ENCODE measurements around the gene ATP11B. TPM values are rescaled to one million over a fixed set of nuclear protein-coding genes. Genes with fewer than 3 reads are reported as not detected.

Gene ATP11B
- total RNA-seq, 2 donors from 2014 or later = 100 to 129 TPM

GRCh38 chr3:182925944-182926337, 132.6 kb downstream of the ATP11B start:
- Histone ChIP-seq H3K27me3 (no peaks in the 10 kb centered on the region), H3K9me3 (no peaks in the 10 kb centered on the region), H3K36me3 (no peaks in the 10 kb centered on the region), H3K4me1 (no peaks in the 10 kb centered on the region), H3K9ac (ENCODE audit: low read depth in 2 of 2, low read length in 2 of 2) (no peak overlapping the region), H3K27ac (no peak overlapping the region), H3K4me3 (no peak overlapping the region)
- no peak for DNase-seq
- intact Hi-C loops (cut with DNase I) = no loop called here
- TF ChIP-seq CTCF (IDR thresholded peaks at IDR 0.05) = no peak

DNA sequence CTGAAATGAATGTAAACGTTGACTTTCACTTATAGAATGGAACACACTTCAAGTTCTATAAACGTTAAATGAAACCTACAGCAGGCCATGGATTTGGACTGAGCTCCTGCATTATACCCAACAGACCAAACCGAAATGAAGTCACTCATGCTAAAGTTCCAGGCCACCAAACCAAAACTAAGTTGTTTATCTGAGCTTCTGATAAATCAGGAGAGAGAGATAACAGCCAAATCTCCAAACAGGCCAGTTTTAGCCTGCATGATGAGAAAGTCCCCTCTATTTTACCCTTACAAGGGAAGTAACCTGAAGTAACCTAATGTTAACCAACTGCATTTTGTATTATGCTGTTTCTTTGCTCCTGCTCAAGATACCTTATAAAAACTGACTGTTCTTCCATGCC, 142.5 kb downstream of the ATP11B start:
- no peak for DNase-seq
- H3K27ac ChIP-seq = no peak overlapping the region
- H3K36me3 ChIP-seq = no peaks in the 10 kb centered on the region
- no peak for TF ChIP-seq CTCF (IDR thresholded peaks at IDR 0.05)
- intact Hi-C loops (cut with DNase I) = no loop called here
- no peaks in the 10 kb centered on the region for H3K4me1 ChIP-seq
- H3K4me3 ChIP-seq = no peak overlapping the region
- no peaks in the 10 kb centered on the region for H3K9me3 ChIP-seq
- no peaks in the 10 kb centered on the region for H3K27me3 ChIP-seq
- H3K9ac ChIP-seq (ENCODE audit: low read depth in 2 of 2, low read length in 2 of 2) = no peak overlapping the region

- Histone ChIP-seq H3K27me3 (no peaks in the 10 kb centered on the region), H3K4me3 (no peak overlapping the region), H3K9me3 (no peaks in the 10 kb centered on the region), H3K27ac (no peak overlapping the region), H3K36me3 (no peaks in the 10 kb centered on the region), H3K4me1 (no peaks in the 10 kb centered on the region), H3K9ac (ENCODE audit: low read depth in 2 of 2, low read length in 2 of 2) (no peak overlapping the region)
- DNase-seq = no peak
- no peak for TF ChIP-seq CTCF (IDR thresholded peaks at IDR 0.05)
- intact Hi-C loops (cut with DNase I) = no loop called here
These were observed 143.1 kb downstream of the ATP11B start for GRCh38 chr3:182936239-182936917.

GRCh38 chr3:182936918-182937285, 143.6 kb downstream of the ATP11B start:
- intact Hi-C loops (cut with DNase I) = no loop called here
- Histone ChIP-seq H3K27ac (no peak overlapping the region), H3K9ac (ENCODE audit: low read depth in 2 of 2, low read length in 2 of 2) (no peak overlapping the region), H3K9me3 (no peaks in the 10 kb centered on the region), H3K27me3 (no peaks in the 10 kb centered on the region), H3K36me3 (no peaks in the 10 kb centered on the region), H3K4me1 (no peaks in the 10 kb centered on the region), H3K4me3 (no peak overlapping the region)
- no peak for DNase-seq
- TF ChIP-seq CTCF (IDR thresholded peaks at IDR 0.05) = no peak

GRCh38 chr3:182937293-182938051, 144.2 kb downstream of the ATP11B start:
- H3K4me3 ChIP-seq = no peak overlapping the region
- no peak overlapping the region for H3K27ac ChIP-seq
- intact Hi-C loops (cut with DNase I) = no loop called here
- no peaks in the 10 kb centered on the region for H3K9me3 ChIP-seq
- no peaks in the 10 kb centered on the region for H3K27me3 ChIP-seq
- H3K4me1 ChIP-seq = no peaks in the 10 kb centered on the region
- no peaks in the 10 kb centered on the region for H3K36me3 ChIP-seq
- H3K9ac ChIP-seq (ENCODE audit: low read depth in 2 of 2, low read length in 2 of 2) = no peak overlapping the region
- no peak for TF ChIP-seq CTCF (IDR thresholded peaks at IDR 0.05)
- no peak for DNase-seq
